IMR-90 (cell line): ENCODE measurements around the gene TOR3A.

Experiments used
- BHLHE40 ChIP-seq: fragments of 150-350 bp; IDR thresholded peaks from 2 replicates; pipeline ENCODE4 v1.6.1; 2016; ENCODE audit warnings: mild to moderate bottlenecking, low read depth, low read length
- CHD1 ChIP-seq: IDR thresholded peaks from 2 replicates; pipeline ENCODE4 v1.6.1; 2012; ENCODE audit warnings: low read depth, low read length, improper control_type of control experiment
- CTCF ChIP-seq: conservative IDR thresholded peaks from 2 replicates; pipeline ENCODE4 v1.5.1; 2012; ENCODE audit warnings: mild to moderate bottlenecking, low read depth, low read length, improper control_type of control experiment
- MXI1 ChIP-seq: IDR thresholded peaks from 2 replicates; pipeline ENCODE4 v1.6.1; 2012; ENCODE audit warnings: low read depth, mild to moderate bottlenecking, low read length, moderate library complexity, borderline replicate concordance
- POLR2A ChIP-seq: IDR thresholded peaks from 2 replicates; pipeline ENCODE4 v1.6.1; 2012; ENCODE audit warnings: mild to moderate bottlenecking, low read depth, low read length
- RFX5 ChIP-seq: IDR thresholded peaks from 2 replicates; pipeline ENCODE4 v1.8.0; 2012; ENCODE audit warnings: low read depth, mild to moderate bottlenecking, low read length, moderate library complexity
- SMC3 ChIP-seq: fragments of 150-350 bp; IDR thresholded peaks from 2 replicates; pipeline ENCODE4 v1.6.1; 2016; ENCODE audit warnings: low read depth, mild to moderate bottlenecking, antibody characterized with exemption, low read length, moderate library complexity

GRCh38 chr1:179094818-179095217 is 12.9 kb downstream of the TOR3A start:
- TF ChIP-seq SMC3 (no peak), CTCF (no peak), CHD1 (no peak), POLR2A (no peak), MXI1 (no peak), BHLHE40 (no peak), RFX5 (no peak)
